Measurements from ENCODE around the gene RSPH1.

GRCh38 chr21:42542196-42542595, 46.2 kb upstream of the RSPH1 start:
- TF ChIP-seq CTCF (IDR thresholded peaks at IDR 0.05), result no peak
- no peak for TF ChIP-seq POLR2AphosphoS5 (IDR thresholded peaks at IDR 0.05)
